HUES6 (cell line): Measurements from ENCODE around the gene RNF32.

Experiments used
- H3K27ac ChIP-seq: 2 replicates; pipeline ENCODE4 v1.7.0; 2013; ENCODE audit warnings: low read depth, mild to moderate bottlenecking, low read length, inconsistent platforms
- H3K27me3 ChIP-seq: 2 replicates; pipeline ENCODE4 v1.6.1; 2013; ENCODE audit warnings: low read length; ENCODE audit not compliant: control insufficient read depth, insufficient read depth
- H3K36me3 ChIP-seq: 2 replicates; pipeline ENCODE4 v1.6.1; 2013; ENCODE audit warnings: low read length; ENCODE audit not compliant: control insufficient read depth, insufficient read depth
- H3K4me1 ChIP-seq: 2 replicates; pipeline ENCODE4 v1.6.1; 2013; ENCODE audit warnings: low read length; ENCODE audit not compliant: control insufficient read depth, insufficient read depth
- H3K4me3 ChIP-seq: 2 replicates; pipeline ENCODE4 v1.5.1; 2013; ENCODE audit warnings: low read depth, low read length
- H3K9ac ChIP-seq: one replicate; pipeline ENCODE4 v1.6.1; 2013; ENCODE audit warnings: mild to moderate bottlenecking, low read length
- H3K9me3 ChIP-seq: 2 replicates; pipeline ENCODE4 v1.6.1; 2013; ENCODE audit warnings: low read depth, low read length; ENCODE audit not compliant: control insufficient read depth, insufficient read depth

RNF32 gene

GRCh38 chr7:156606691-156607331 is 33.8 kb upstream of the RNF32 start:
- Histone ChIP-seq H3K4me1 (peaks cover 17% of the 10 kb centered on the region), H3K27me3 (no peaks in the 10 kb centered on the region), H3K4me3 (no peak overlapping the region), H3K36me3 (no peaks in the 10 kb centered on the region), H3K27ac (no peak overlapping the region), H3K9me3 (no peaks in the 10 kb centered on the region), H3K9ac (no peak overlapping the region)

- Histone ChIP-seq H3K9ac (no peak overlapping the region), H3K4me3 (no peak overlapping the region), H3K4me1 (peaks cover 15% of the 10 kb centered on the region), H3K27me3 (no peaks in the 10 kb centered on the region), H3K36me3 (no peaks in the 10 kb centered on the region), H3K9me3 (no peaks in the 10 kb centered on the region), H3K27ac (no peak overlapping the region)
Measured at GRCh38 chr7:156607332-156608172, 33.0 kb upstream of the RNF32 start.

- no peak overlapping the region for H3K27ac ChIP-seq
- no peak overlapping the region for H3K4me3 ChIP-seq
- no peaks in the 10 kb centered on the region for H3K36me3 ChIP-seq
- H3K4me1 ChIP-seq: peaks cover 10% of the 10 kb centered on the region
- H3K9me3 ChIP-seq: no peaks in the 10 kb centered on the region
- H3K9ac ChIP-seq: no peak overlapping the region
- no peaks in the 10 kb centered on the region for H3K27me3 ChIP-seq
Measured at GRCh38 chr7:156608173-156608478, 32.4 kb upstream of the RNF32 start.

- Histone ChIP-seq H3K4me1 (peaks cover 4% of the 10 kb centered on the region), H3K9me3 (no peaks in the 10 kb centered on the region), H3K27me3 (no peaks in the 10 kb centered on the region), H3K4me3 (no peak overlapping the region), H3K9ac (no peak overlapping the region), H3K36me3 (no peaks in the 10 kb centered on the region), H3K27ac (no peak overlapping the region)
Measured at GRCh38 chr7:156609010-156609877, 31.3 kb upstream of the RNF32 start.

- H3K36me3 ChIP-seq: no peaks in the 10 kb centered on the region
- H3K4me3 ChIP-seq: no peak overlapping the region
- no peak overlapping the region for H3K9ac ChIP-seq
- no peaks in the 10 kb centered on the region for H3K4me1 ChIP-seq
- no peak overlapping the region for H3K27ac ChIP-seq
- H3K9me3 ChIP-seq: no peaks in the 10 kb centered on the region
- no peaks in the 10 kb centered on the region for H3K27me3 ChIP-seq
Measured at GRCh38 chr7:156610130-156610529, 30.4 kb upstream of the RNF32 start.

GRCh38 chr7:156610601-156611000 is 30.0 kb upstream of the RNF32 start:
- Histone ChIP-seq H3K4me3 (no peak overlapping the region), H3K4me1 (no peaks in the 10 kb centered on the region), H3K27me3 (peaks cover 3% of the 10 kb centered on the region; the same call in 1 of the 2 replicates), H3K9me3 (no peaks in the 10 kb centered on the region), H3K9ac (no peak overlapping the region), H3K27ac (no peak overlapping the region), H3K36me3 (no peaks in the 10 kb centered on the region)

GRCh38 chr7:156611014-156612010 is 29.3 kb upstream of the RNF32 start:
- no peaks in the 10 kb centered on the region for H3K36me3 ChIP-seq
- no peaks in the 10 kb centered on the region for H3K9me3 ChIP-seq
- H3K9ac ChIP-seq: no peak overlapping the region
- H3K27me3 ChIP-seq: peaks cover 10% of the 10 kb centered on the region
- no peak overlapping the region for H3K4me3 ChIP-seq
- no peaks in the 10 kb centered on the region for H3K4me1 ChIP-seq
- H3K27ac ChIP-seq: no peak overlapping the region

DNA sequence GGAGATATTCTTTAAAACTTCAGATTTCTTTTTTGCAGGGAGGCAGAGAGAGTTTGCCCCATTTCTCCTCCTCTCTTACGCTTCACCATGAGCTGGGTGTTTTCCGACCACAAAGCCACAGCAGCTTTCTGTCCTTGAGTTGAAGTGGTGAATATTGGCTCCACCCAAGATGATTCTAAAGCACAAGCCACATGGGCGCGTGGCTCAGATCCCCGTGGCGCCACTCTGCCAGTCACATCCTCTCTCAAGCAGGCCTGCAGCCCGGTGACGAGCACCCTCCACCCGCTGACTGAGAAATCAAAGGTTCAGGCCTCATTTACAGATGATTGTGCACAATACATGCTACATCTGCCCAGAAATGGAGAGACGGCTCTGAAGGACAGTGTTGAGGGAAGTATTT is 27.6 kb upstream of the RNF32 start:
- Histone ChIP-seq H3K27ac (no peak overlapping the region), H3K4me1 (0 out of 2 replicates have a peak, but pooled peaks cover 5% of the 10 kb centered on the region), H3K4me3 (no peak overlapping the region), H3K36me3 (no peaks in the 10 kb centered on the region), H3K9ac (no peak overlapping the region), H3K27me3 (peaks cover 24% of the 10 kb centered on the region), H3K9me3 (no peaks in the 10 kb centered on the region)

GRCh38 chr7:156614434-156615264 is 25.9 kb upstream of the RNF32 start:
- H3K4me1 ChIP-seq: peaks cover 19% of the 10 kb centered on the region
- H3K4me3 ChIP-seq: no peak overlapping the region

More at GRCh38 chr7:156614434-156615264, 25.9 kb upstream of the RNF32 start:
- Histone ChIP-seq H3K27ac (no peak overlapping the region), H3K27me3 (peaks cover 24% of the 10 kb centered on the region), H3K9me3 (no peaks in the 10 kb centered on the region), H3K36me3 (no peaks in the 10 kb centered on the region), H3K9ac (no peak overlapping the region)
